CD1c-positive myeloid dendritic cell (primary cell): ENCODE data around the gene ITPRID1.

Experiments
- DNase-seq: peaks from one replicate; pipeline ENCODE4 v3.0.0-alpha.2; 2016; ENCODE audit errors: extremely low spot score

Gene ITPRID1

GRCh38 chr7:31633894-31634494, 120.1 kb downstream of the ITPRID1 start:
- peak; percentile 49 for DNase-seq

GRCh38 chr7:31640381-31640780, 126.5 kb downstream of the ITPRID1 start:
- peak; percentile 49 for DNase-seq

GRCh38 chr7:31642681-31643115, 128.8 kb downstream of the ITPRID1 start:
- no peak for DNase-seq

GRCh38 chr7:31646942-31647341, 133.1 kb downstream of the ITPRID1 start:
- DNase-seq = no peak

- DNase-seq = peak; percentile 46
Measured at GRCh38 chr7:31647511-31647910, 133.6 kb downstream of the ITPRID1 start.

GRCh38 chr7:31648288-31648687, 134.4 kb downstream of the ITPRID1 start:
- DNase-seq = peak; percentile 26

- DNase-seq = no peak
Measured at GRCh38 chr7:31648880-31649279, 135.0 kb downstream of the ITPRID1 start.

- DNase-seq = no peak
Measured at GRCh38 chr7:31651234-31652062, 137.6 kb downstream of the ITPRID1 start.

- DNase-seq = no peak
Measured at GRCh38 chr7:31652063-31652326, 138.1 kb downstream of the ITPRID1 start.

- DNase-seq = no peak
Measured at GRCh38 chr7:31663072-31663471, 149.2 kb downstream of the ITPRID1 start.

GRCh38 chr7:31664890-31665289, 151.0 kb downstream of the ITPRID1 start:
- DNase-seq = peak; percentile 64

GRCh38 chr7:31665546-31665945, 151.7 kb downstream of the ITPRID1 start:
- no peak for DNase-seq

- DNase-seq = no peak
Measured at GRCh38 chr7:31669461-31669860, 155.6 kb downstream of the ITPRID1 start.

- no peak for DNase-seq
Measured at GRCh38 chr7:31679574-31680305, 165.8 kb downstream of the ITPRID1 start.

- DNase-seq = no peak
Measured at GRCh38 chr7:31683445-31684225, 169.7 kb downstream of the ITPRID1 start.

- no peak for DNase-seq
Measured at GRCh38 chr7:31687024-31687748, 173.3 kb downstream of the ITPRID1 start, which contains the start of gene PPP1R17. Gene PPP1R17 (plus strand): TSS chr7:31687215. CDS start chr7:31692442, 5,227 bp downstream.

GRCh38 chr7:31688372-31688771, 174.5 kb downstream of the ITPRID1 start:
- peak; percentile 79 for DNase-seq

GRCh38 chr7:31688996-31689395, 175.1 kb downstream of the ITPRID1 start:
- DNase-seq = peak; percentile 55

GRCh38 chr7:31690935-31691334, 177.0 kb downstream of the ITPRID1 start:
- DNase-seq = no peak

GRCh38 chr7:31692451-31692850, 178.6 kb downstream of the ITPRID1 start:
- no peak for DNase-seq

- no peak for DNase-seq
Measured at GRCh38 chr7:31692871-31693270, 179.0 kb downstream of the ITPRID1 start.
